Measurements from ENCODE around the gene ITGA7.

Gene ITGA7

GRCh38 chr12:55707841-55708694 is at the start of gene ITGA7:
TSS of gene ITGA7 (minus strand) at chr12:55707904. CDS start at chr12:55707682, 222 bp downstream.
- peak; percentile 72 for DNase-seq

DNA sequence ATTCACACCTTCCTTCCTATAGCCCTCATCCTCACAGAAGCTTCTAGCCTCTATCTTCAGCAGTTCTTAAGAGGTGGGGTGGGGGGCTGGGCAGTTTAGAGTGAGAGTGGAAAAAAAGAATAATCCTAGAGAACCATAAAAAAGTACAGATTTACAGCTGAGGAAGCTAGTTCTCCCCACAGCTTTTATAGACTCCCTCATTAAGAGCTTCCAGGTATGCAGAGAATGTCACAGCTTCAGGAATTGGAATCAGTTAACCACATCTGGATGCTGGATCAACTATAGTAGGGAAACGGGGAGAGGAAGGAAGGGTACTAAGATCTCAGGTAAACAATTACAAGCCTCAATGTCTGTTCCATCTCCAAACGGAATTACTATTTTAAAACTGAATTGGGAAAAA is 47.5 kb upstream of the ITGA7 start:
- DNase-seq: no peak

DNA sequence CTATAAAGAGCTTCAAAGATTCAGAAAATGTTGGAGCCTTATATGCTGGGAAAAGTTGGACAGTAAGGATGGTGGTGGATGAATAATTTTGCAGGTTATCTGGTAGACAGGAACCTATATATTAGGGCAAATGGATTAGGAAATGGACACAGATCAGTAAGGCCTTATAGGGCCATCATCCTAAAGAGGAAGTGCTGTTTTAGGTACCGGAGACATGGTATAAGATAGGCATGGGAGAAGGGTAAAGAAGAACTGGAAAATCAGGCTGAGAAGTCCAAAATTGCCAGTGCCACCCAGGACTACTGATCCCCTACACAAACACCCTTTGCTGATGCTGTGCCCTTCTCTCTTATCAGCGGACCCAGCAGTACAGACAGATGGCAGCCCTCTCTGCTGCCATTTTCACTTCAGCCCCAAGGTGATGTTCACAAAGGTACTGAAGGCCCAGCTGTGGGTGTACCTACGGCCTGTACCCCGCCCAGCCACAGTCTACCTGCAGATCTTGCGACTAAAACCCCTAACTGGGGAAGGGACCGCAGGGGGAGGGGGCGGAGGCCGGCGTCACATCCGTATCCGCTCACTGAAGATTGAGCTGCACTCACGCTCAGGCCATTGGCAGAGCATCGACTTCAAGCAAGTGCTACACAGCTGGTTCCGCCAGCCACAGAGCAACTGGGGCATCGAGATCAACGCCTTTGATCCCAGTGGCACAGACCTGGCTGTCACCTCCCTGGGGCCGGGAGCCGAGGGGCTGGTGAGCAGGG is 40.7 kb upstream of the ITGA7 start:
- no peak for DNase-seq

DNA sequence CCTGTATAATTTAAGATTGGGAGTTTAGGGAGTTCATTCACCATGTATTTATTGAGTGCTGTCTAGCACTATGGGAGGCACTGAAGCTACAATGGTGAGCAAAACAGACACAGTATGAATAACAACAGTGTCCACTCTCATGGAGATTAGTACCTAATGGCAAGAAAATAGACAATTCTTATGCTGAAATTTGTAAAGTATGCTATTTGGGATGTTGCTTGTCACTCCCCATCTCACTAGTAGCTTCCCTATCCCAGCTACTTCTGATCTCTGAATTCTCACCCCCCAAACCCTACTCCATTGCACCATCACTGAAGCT is 39.2 kb upstream of the ITGA7 start:
- no peak for DNase-seq

DNA sequence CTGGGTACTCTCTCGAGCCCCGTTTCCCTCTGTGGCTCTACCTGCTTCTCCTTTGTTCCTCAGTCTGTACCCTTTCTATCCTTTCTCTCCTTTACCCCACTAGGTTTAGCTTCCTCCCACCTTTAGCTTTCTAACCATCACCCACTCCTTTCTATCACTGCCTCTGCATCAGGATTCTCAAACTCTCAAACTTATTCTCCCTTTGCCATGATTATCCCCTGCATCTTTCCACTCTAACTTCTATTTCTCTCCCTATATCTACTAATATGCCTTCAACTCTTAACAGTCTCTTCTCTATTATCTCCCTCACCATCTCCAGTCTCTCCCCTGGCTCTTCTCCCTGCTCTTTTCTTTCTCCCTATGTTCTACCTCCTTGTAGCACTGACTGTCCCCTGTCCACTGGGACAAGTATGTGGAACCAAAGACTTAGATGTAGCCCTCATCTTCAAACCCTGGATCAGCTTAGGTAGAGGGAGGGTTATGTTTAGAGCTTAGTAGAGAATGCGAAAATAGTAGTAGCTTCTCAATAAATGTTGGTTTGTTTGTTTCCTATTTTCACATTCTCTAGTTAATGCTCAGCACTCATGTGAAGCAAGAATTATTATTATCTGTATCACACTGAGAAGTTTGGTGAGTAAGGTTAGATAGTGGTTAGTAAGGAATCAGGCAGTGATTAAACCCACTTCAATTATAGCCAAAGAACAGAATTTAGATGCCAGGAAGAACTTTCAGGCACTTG is 38.6 kb upstream of the ITGA7 start:
- no peak for DNase-seq

DNA sequence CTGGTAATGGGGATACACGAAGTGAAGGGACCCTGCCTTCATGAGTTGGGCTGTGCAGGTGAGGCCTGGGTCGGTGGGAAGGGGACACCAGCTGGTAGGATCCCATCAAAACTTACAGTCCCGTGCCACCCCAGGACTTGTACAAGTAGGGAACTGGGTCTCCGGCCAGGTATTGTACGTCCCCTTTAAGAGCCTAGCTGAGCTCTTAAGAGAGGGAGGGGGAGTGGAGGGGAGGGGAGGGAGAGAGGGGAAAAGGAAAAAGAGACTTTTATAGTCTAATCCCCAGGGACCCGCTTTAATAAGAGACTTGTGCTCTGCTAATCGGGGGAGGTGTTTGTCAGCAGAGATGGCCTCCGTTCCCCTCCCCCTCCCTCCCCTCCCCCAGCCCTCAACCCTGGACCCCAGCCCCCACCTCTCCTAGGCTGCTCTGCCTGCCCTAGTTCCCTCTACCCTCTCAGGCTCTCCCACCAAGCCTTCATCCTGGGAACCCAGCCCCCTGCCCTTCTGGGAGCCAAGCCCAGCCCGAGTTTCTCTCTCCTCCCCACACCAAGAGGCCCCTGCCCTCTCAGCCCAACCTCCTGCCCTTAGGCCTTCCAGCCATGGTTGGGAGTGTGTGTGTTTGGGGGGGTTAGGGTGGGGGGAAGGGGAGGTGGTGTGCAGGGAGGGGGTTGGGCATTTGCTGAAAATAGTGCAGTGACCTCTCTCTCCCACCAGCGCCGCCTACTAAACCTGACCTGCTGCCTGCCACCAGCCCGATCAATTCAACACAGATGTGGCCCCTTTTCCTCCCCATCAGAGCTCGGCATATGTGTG is 37.9 kb upstream of the ITGA7 start:
- no peak for DNase-seq

DNA sequence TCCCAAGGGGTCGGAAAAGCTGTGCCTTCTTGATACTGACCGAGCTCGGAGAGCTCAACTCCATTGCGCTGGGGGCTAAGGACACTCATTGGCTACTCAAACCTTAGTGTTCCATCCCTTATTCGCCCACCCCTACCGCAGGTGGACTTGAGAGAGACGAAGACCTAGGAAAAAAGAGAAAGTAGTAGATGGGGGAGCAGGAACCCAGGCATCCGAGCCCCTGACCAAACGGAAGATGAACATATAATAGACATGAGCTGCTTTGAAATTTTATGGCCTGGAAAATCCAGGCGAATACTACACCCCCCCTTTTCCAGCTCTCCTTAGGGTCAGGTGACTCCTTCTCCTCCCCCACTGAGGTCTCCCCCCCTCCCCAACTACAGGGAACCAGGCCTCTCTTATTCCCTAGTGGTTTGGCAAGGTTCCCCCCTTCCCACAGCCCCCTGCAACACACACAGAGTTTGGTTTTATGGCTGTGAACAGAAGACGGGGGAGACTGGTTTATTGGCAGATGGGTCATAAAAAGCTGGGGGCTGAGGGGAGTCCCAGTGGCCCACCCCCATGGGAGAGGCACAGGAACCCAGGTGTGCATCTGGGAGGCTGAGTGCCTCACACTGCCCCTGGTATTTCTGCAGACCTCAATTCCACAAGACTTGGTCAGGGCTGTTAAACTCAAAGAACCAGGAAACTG is 36.8 kb upstream of the ITGA7 start:
- DNase-seq: no peak

GRCh38 chr12:55743406-55744339 is 36.0 kb upstream of the ITGA7 start:
- peak; percentile 73 for DNase-seq

GRCh38 chr12:55742719-55743405 is 35.2 kb upstream of the ITGA7 start, which contains the start of gene GDF11:
TSS of gene GDF11 (plus strand) at chr12:55743122. CDS start at chr12:55743317, 195 bp downstream.
- DNase-seq: peak; percentile 82

- no peak for DNase-seq
Measured at GRCh38 chr12:55741931-55742680, 34.4 kb upstream of the ITGA7 start.

DNA sequence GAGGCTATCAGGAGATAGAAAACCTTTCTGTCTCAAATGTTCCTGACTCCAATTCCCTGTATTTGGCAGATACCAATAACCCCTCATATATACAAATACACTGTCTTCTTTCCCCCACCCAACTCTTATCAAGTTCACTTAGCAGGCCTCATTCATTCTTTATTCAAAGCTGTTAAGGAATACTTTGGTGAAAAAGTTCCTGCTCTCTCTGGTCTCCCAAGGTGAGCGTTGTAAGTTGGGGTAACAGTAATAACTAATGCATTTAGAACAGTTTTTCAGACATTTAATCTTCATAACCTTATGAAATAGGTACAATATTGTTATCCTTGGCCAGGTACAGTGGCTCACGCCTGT is 31.3 kb upstream of the ITGA7 start:
- no peak for DNase-seq

DNA sequence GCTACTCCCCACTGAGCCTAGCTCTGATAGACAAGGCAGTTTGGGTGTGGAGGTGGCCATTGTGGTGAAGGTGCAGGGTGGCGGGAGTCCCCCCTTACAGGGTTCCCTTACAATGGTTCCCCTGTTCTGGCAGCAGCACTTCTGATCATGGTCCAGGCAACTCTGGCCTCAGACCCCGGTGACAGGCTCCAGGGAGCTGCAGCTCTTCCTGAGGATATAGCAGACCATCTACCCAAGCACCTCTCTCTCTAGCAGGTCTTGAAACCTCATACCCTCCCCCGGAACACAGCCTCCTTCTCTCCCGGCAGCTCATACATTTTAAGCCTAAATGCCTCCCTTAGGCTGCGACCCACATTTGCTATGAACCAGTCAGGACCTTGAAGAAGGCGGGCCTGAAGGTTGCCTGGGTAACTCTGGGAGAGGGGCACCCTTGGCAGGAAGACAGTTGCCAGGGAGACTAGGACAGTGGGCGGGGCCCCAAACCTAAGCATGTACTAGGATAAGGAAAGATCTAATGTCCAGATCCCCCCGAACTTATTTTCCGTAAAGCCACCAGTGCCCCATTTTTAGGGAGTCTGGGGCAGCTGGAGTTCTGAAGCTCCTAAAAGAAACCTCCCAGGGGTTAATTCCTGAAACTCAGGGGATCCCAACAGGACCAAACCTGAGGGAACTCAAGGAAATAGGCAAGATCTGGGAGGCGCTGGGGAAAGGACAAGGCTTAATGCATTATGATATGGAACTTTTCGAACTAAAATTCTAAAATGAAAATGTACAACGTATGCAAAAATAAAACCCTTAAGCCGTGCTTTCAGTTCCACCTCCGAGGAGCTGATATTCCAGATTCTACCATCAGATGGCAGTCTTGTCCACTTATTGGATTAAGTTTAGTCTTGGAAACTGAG is 30.7 kb upstream of the ITGA7 start:
- DNase-seq: peak; percentile 89

DNA sequence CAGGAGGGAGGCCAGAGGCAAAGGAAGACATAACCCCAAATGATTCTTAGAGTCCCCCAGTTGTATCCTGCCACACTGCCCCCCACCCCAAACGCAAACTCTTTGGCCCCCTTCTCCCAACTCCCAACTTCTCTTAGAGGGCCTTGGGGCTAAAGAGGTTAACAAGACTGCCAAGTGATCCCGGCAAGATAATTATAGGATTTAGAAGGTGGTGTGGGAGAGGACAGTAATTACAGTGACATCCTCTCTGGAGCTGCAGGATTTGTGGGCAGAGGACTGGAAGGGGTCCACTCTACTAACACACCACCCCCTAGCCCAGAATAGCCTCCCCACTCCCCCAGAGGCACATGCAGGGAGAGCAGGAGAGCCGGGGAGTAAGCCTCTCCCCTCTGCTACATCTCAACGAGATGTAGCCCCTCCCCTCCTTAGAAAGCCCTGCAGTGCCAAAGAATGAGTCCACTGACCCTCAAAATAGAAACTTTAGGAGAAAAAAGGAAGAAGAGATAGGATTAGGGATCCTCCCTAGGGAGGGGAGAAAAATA is 29.9 kb upstream of the ITGA7 start:
- DNase-seq: no peak

DNA sequence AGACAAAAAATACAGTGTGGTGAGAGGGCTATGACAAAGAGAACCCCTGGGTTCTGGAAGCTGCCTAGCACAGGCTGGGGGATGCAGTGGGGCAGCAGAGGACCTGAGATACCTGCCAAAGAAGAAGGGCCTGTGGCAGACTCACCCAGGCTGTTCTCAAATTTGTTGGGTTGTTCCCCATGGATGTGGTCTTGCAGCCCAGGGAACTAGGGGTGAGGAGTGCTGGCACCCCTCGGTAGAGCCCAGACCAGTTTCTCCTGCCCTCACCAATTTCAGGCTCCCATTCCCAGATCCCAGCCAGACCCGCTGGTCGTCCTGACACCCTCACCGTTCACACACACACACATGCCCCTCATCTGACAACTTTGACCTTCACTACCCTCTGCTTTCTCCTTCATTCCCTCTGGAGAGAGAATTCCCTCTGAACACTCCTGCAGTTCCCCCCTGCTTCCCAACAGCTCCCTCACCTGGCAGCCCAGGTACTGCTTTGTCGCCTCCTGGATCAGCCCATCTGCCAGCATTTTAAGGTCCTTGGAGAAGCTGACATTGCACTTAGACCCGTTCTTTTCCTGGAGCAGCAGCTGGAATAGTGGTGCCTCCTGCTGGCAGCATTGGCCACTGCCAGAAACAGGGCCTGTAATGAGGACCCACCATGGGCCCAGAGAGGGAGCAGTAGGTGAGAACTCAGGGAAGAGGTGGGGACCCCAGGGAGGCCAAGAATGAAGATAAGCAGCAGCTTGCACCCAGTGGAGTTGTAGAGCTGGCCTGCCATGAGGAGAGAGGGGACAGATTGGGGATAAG is 29.3 kb upstream of the ITGA7 start:
- peak; percentile 66 for DNase-seq

DNA sequence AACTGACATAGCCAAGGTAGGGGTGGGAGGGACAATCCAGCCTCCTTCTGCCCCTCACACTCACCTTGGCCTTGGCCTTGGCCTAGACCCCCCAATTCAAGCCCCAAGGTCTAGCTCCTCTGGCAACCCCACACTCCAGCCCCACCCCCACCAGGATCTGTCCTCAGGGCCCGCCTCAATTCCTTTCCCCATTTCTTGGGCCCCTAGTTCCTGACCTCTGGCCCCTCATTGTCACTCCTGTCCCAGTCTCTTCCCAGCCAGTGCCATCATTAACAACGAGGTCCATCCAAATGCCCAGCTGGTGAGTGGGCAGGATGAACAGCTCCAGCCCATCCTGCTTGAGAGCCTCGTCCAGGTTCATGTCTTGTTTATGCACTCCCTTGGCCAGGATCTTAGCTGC is 28.4 kb upstream of the ITGA7 start:
- DNase-seq: no peak

DNA sequence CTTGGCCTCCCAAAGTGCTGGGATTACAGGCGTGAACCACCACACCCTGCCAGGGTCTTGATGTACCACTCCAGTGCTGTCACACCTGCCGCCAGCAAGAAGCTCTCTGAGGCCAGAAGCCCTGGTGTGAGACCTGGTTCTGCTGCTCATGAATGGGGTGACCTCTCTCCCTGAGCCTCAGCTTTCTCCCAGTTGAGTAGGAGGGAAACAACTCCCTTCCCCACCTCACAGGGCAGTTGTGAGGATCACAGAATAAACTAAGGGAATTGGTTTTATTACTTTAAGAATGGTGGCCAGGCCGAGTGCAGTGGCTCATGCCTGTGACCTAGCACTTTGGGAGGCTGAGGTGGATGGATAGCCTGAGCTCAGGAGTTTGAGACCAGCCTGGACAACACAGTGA is 26.9 kb upstream of the ITGA7 start:
- DNase-seq: no peak

- DNase-seq: no peak
Measured at GRCh38 chr12:55733858-55734257, 26.2 kb upstream of the ITGA7 start.
